ENCODE results near the gene ITGB3BP.
"Not testable (repeated sequence)": the region's sequence is repeated elsewhere in the genome, so short reads cannot be mapped to it uniquely, and the experiment has no call there.

The ITGB3BP gene

GRCh38 chr1:63506782-63507181 lies 16.2 kb downstream of the ITGB3BP start:
- no peak for DNase-seq (ENCODE audit: low read depth, low spot score)

DNA sequence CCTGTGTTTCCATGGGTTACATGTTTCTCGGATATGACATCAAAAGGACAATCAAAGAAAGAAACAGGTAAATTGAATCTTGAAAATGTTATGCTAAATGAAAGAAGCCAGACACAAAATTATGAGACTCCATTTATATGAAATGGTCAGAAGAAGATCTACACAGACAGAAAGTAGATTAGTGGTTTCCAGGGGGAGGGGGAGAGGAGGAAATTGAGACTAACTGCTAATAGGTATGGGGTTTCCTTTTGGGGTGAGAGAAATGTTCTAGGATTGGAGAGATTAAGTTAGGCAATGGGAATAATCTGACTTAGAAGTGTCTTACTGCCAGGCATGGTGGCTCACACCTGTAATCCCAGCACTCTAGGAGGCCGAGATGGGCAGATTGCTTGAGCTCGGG lies 21.8 kb downstream of the ITGB3BP start:
- no peak for DNase-seq (ENCODE audit: low read depth, low spot score)

DNA sequence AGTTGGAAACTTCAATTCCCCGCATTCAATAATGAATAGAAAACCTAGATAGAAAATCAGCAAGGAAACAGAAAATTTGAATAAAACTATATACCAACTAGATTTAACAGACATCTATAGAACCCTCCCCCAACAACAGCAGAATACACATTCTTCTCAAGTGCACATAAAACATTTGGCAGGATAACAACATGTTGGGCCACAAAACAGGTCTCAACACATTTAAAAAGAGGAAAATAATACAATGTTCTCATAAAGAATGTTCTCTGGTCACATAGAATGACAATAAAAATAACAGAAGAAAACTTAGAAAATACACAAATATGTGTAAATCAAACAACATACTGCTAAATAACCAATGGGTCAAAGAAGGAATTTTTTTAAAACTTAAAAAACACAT lies 24.9 kb downstream of the ITGB3BP start:
- no peak for DNase-seq (ENCODE audit: low read depth, low spot score)

GRCh38 chr1:63497577-63497976 lies 25.4 kb downstream of the ITGB3BP start:
- no peak for DNase-seq (ENCODE audit: low read depth, low spot score)

DNA sequence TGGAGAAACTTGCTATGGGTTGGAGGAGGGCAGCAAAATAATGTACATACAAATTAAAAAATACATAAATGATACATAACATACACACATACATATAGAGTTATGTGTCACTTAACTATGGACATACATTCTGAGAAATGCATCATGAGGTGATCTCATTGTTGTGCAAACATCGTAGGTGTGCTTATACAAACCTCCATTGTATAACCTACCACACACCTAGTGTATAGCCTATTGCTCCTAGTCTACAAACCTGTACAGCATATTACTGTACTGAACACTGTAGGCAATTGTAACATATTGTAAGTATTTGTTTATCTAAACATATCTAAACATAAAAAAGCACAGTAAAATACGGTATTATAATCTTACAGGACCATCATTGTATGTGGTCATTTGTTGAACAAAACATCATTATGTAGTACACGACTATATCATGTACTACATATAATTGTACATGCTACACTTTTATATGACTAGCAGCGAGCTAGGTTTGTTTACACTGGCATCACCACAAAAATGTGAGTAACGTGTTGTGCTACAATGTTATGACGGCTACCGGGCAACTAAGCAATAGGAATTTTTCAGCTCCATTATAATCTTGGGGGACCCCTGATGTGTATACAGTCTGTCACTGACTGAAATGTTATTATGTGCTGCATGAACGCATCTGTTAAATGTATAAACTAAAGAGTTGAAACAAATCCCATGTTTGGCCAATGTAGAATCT lies 35.5 kb downstream of the ITGB3BP start:
- no peak for DNase-seq (ENCODE audit: low read depth, low spot score)

DNA sequence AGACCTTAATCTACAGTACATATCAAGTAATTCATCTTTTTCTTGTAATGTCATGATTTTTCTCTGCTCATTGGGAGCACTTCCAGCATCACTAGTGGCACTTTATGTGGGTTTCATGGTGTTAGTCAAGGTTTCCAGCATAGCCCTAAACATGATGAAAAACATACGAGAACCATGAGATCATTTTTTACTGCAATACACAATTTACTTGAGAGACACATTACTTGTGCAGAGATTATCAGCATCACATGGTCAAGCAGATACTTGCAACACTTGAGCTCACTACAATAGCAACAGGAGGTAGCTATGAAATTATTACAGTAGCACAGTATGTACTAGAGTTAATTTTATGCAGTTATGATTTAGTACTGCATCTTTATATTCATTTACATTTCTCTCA lies 36.4 kb downstream of the ITGB3BP start:
- no peak for DNase-seq (ENCODE audit: low read depth, low spot score)

DNA sequence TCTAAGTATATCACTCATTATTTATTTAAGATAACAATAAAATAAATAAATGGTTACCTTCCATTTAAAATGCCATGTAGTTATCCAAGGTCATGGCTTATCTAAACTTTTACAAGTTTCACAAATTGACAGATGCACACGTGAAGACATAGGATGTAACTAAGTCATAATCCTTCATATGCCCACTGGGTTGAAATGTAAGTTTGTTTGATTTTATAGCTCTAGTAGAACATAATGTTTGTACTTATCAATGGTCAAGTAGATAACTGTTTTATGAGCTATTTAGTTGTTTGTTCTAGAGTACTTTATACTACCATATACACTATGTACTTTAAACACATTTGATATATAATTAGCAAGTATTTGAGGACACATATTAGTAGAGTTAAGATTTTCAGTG lies 43.0 kb downstream of the ITGB3BP start:
- no peak for DNase-seq (ENCODE audit: low read depth, low spot score)

- DNase-seq (ENCODE audit: low read depth, low spot score): no peak
These were observed 47.3 kb downstream of the ITGB3BP start for GRCh38 chr1:63475761-63476160.

DNA sequence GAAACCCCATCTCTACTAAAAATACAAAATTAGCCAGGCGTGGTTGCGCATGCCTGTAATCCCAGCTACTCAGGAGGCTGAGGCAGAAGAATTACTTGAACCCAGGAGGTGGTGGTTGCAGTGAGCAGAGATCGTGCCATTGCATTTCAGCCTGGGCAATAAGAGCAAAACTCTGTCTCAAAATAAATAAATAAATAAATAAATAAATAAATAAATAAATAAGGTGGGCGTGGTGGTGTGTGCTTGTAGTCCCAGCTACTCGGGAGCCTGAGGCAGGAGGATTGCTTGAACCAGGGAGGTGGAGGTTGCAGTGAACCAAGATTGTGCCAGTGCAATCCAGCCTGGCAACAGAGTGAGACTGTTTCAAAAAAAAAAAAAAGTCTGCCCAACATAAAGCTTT lies 54.3 kb downstream of the ITGB3BP start:
- DNase-seq (ENCODE audit: low read depth, low spot score): not testable (repeated sequence)

GRCh38 chr1:63466759-63467158 lies 56.3 kb downstream of the ITGB3BP start:
- no peak for DNase-seq (ENCODE audit: low read depth, low spot score)

GRCh38 chr1:63466181-63466580 lies 56.8 kb downstream of the ITGB3BP start:
- no peak for DNase-seq (ENCODE audit: low read depth, low spot score)

- no peak for DNase-seq (ENCODE audit: low read depth, low spot score)
These were observed 59.8 kb downstream of the ITGB3BP start for GRCh38 chr1:63463248-63463647.

DNA sequence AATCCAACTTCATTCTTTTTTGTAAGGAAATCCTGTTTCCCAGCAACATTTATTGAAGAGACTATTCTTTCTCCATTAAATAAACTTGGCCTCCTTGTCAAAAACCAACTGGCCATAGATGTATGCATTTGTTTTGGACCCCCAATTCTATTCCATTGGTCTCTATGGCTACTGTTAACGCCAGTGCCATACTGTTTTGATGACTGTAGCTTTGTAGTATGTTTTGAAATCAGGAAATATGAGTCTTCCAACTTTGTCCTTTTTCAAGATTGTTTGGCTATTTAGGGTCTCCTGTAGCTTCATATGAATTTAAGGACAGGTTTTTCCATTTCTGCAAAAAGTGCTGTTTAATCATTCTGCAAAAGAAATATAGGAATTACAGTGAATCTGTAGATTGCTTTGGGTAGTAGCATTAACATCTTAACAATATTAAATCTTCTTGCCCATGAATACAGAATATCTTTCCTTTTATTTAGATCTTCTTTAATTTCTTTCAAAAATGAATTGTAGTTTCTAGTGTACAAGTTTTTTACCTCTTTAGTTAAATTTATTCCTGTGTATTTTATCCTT lies 61.3 kb downstream of the ITGB3BP start:
- no peak for DNase-seq (ENCODE audit: low read depth, low spot score)

DNA sequence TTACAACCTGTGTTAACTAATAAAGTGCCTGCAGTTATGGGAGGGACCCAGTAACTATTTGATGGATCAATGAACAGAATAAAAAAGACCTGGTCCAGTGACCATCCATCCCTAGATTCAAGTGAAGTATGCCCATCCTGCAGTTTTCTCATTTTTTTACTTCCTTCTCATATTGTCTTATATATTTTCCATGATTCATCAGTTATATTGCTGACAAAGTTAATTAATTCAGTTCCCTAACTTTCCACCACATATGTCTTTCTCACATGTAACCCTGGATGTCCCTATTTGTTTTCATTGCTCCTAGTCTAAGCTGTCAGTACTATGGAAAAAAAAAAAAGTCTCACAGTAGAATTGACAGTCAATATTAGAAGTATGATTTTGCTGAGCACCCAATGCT lies 64.3 kb downstream of the ITGB3BP start:
- no peak for DNase-seq (ENCODE audit: low read depth, low spot score)

DNA sequence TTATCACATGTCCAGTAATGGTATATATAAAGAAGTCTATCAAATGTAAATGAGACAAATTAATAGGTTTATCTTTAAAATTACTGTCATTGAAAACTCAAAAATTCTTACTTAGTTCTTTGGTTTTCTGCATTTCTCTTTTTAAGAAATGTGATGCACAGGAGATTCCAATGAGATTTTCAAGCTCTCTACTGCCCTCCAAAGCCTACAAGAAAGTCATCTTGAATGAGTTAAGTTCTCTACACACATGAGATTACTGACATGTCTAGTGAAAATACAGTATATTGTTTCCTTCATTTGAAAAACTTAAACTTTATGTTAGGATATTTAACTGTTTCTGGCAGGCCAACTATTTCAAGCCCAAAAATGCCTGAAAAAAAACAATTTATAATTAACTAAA lies 68.8 kb downstream of the ITGB3BP start:
- no peak for DNase-seq (ENCODE audit: low read depth, low spot score)

GRCh38 chr1:63453232-63453631 lies 69.8 kb downstream of the ITGB3BP start:
- no peak for DNase-seq (ENCODE audit: low read depth, low spot score)

DNA sequence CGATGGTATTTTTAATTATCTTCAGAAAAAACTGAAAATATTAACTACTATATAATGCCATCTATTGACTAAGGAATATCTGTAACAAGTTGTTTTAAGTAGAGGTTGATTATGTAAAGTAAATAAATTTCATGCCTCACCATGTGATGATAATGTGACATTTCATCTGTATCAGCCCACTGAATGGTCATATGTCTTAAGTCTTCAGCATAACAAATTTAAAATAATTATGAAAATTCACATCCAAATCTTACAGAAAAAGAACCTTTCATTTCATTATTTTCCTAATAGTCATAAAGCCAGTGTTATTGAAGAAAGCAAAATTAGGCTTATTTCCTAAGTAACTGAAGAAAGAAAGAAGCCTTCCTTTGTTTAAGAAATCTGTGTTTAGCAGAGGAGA lies 72.6 kb downstream of the ITGB3BP start:
- no peak for DNase-seq (ENCODE audit: low read depth, low spot score)

DNA sequence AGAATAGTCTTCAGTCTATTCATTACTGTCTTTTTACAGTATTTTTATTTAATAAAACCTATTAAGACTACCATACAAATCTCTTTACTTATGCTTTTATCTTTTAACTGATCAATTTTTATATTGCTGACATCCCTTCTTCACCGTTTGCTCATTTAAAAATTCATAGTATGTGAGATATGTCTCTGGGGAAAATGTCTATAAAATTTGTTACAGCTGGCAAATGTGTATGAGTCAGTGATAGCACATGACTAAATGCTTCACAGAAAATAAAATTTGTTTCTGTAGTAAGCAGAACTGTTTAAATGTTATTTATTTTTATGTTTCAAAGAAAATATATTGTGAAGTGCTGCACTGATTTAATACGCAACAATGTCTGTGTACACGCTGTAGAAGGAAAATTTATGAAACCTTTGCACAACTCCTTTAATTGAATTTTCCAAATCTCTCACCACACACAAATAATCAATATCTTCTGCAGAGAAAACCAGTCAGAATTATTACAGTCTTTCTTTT lies 74.2 kb downstream of the ITGB3BP start:
- DNase-seq (ENCODE audit: low read depth, low spot score): no peak

- DNase-seq (ENCODE audit: low read depth, low spot score): no peak
These were observed 80.9 kb downstream of the ITGB3BP start for GRCh38 chr1:63442141-63442475.

DNA sequence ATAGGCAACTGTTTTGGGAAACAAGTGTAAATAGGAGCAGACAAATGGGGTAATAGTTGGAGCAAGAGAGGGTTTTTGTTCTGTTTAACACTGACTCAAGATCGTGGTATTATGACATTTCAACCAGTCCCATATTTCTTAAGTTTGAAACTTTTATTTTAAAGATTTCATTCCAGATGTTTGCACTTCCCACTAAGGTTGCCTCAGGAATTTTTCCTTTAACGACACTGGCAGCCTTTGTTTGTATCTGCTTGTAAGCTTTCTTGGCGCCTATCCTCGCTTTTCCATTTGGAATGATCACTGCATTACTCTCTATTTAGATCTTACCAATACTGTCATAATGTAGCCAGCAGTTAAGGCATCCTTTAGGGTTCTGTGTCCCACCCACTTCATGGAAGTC lies 87.9 kb downstream of the ITGB3BP start:
- DNase-seq (ENCODE audit: low read depth, low spot score): no peak

GRCh38 chr1:63429281-63429680 lies 93.7 kb downstream of the ITGB3BP start:
- no peak for DNase-seq (ENCODE audit: low read depth, low spot score)

DNA sequence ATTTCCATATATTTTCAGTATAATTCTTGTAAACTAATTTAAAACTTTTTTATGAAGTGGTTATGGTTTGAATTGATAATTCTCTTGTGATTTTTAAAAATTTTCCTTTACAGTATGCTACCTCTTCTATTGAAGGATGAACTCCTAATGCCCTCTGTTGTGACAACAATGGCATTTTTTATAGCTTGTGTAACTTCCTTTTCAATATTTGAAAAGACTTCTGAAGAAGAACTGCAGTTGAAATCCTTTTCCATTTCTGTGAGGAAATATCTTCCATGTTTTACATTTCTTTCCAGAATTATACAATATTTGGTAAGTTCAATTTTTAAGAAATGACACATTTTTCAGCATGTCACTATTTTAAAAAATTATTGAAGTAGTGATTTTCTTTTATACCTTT lies 94.2 kb downstream of the ITGB3BP start:
- DNase-seq (ENCODE audit: low read depth, low spot score): no peak

DNA sequence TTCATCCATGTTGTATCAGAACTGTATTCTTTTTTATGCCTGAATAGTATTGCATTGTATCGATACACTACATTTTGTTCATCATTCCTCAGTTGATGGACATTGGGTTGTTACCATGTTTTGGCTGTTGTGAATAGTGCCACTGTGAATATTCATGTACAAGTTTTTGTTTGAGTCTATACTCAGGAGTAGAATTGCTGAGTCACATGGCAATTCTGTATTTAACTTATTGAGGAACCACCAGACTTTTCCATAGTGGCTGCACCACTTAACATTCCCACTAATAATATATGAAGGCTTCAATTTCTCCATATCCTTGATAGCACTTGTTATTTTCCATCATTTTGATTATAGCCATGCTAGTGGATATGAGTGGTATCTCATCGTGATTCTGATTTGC lies 99.4 kb downstream of the ITGB3BP start:
- DNase-seq (ENCODE audit: low read depth, low spot score): no peak

DNA sequence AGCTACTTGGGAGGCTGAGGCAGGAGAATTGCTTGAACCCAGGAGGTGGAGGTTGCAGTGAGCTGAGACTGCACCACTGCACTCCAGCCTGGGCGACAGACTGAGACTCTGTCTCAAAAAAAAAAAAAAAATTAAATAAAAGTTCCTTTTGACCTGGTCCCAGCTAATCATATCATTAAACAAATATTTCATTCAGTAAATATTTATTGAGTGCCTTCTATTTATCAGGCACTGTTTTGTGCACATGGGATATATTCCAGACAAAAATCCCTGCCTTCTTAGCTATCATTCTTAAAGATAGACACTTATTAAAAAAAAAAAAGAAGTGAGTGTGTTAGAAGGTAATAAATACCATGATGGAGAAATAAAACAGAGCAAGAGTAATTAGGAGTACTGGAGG lies 102.3 kb downstream of the ITGB3BP start:
- not testable (repeated sequence) for DNase-seq (ENCODE audit: low read depth, low spot score)
